ENCODE measurements around the gene TNKS2.
"Not testable (repeated sequence)": the region's sequence is repeated elsewhere in the genome, so short reads cannot be mapped to it uniquely, and the experiment has no call there.

The TNKS2 gene

GRCh38 chr10:91865562-91866081, 67.4 kb downstream of the TNKS2 start:
- DNase-seq (ENCODE audit: low read depth) = no peak

- DNase-seq (ENCODE audit: low read depth) = no peak
Measured at GRCh38 chr10:91875156-91875555, 76.9 kb downstream of the TNKS2 start.

GRCh38 chr10:91875779-91876178, 77.6 kb downstream of the TNKS2 start:
- DNase-seq (ENCODE audit: low read depth) = no peak

- no peak for DNase-seq (ENCODE audit: low read depth)
Measured at GRCh38 chr10:91879515-91880170, 81.4 kb downstream of the TNKS2 start.

- DNase-seq (ENCODE audit: low read depth) = no peak
Measured at GRCh38 chr10:91880310-91880709, 82.1 kb downstream of the TNKS2 start.

GRCh38 chr10:91883549-91884444, 85.6 kb downstream of the TNKS2 start:
- no peak for DNase-seq (ENCODE audit: low read depth)

GRCh38 chr10:91884536-91884935, 86.3 kb downstream of the TNKS2 start:
- DNase-seq (ENCODE audit: low read depth) = no peak

- DNase-seq (ENCODE audit: low read depth) = no peak
Measured at GRCh38 chr10:91885362-91886079, 87.3 kb downstream of the TNKS2 start.

- no peak for DNase-seq (ENCODE audit: low read depth)
Measured at GRCh38 chr10:91886954-91887271, 88.7 kb downstream of the TNKS2 start.

GRCh38 chr10:91887272-91888076, 89.2 kb downstream of the TNKS2 start:
- DNase-seq (ENCODE audit: low read depth) = no peak

- DNase-seq (ENCODE audit: low read depth) = no peak
Measured at GRCh38 chr10:91891125-91892001, 93.1 kb downstream of the TNKS2 start.

- DNase-seq (ENCODE audit: low read depth) = no peak
Measured at GRCh38 chr10:91893051-91893450, 94.8 kb downstream of the TNKS2 start.

- DNase-seq (ENCODE audit: low read depth) = not testable (repeated sequence)
Measured at GRCh38 chr10:91894261-91894685, 96.0 kb downstream of the TNKS2 start.

GRCh38 chr10:91896212-91896756, 98.1 kb downstream of the TNKS2 start:
- no peak for DNase-seq (ENCODE audit: low read depth)

- no peak for DNase-seq (ENCODE audit: low read depth)
Measured at GRCh38 chr10:91897421-91897820, 99.2 kb downstream of the TNKS2 start.

- DNase-seq (ENCODE audit: low read depth) = peak; percentile 28
Measured at GRCh38 chr10:91901784-91902677, 103.8 kb downstream of the TNKS2 start.

GRCh38 chr10:91907033-91907594, 108.9 kb downstream of the TNKS2 start:
- no peak for DNase-seq (ENCODE audit: low read depth)

- no peak for DNase-seq (ENCODE audit: low read depth)
Measured at GRCh38 chr10:91907914-91908336, 109.7 kb downstream of the TNKS2 start.

Measured in stimulated activated CD8-positive, alpha-beta memory T cell treated with anti-CD3 and anti-CD28 coated beads, Interleukin-4, amount 100 ng/mL, for 24 hours (primary cell).